GM12878 (cell line): ENCODE measurements around the gene MACROD2. TPM values are rescaled to one million over a fixed set of nuclear protein-coding genes. Genes with fewer than 3 reads are reported as not detected.

Source experiments
- BHLHE40 ChIP-seq, 2 experiments: fragments of 450-650 bp in 1 of 2; IDR thresholded peaks; 2 replicates each; pipeline ENCODE4 v1.6.1; 2011 to 2017; ENCODE audit warnings: low read depth in 2 of 2, borderline replicate concordance in 1 of 2, improper control_type of control experiment in 1 of 2, low read length in 1 of 2, mild to moderate bottlenecking in 1 of 2
- CBFB ChIP-seq: IDR thresholded peaks from 2 replicates; pipeline ENCODE4 v1.6.1; 2016; ENCODE audit warnings: antibody characterized with exemption, low read depth
- DPF2 ChIP-seq: fragments of 450-650 bp; IDR thresholded peaks from 2 replicates; pipeline ENCODE4 v1.6.1; 2017; ENCODE audit warnings: mild to moderate bottlenecking
- EED ChIP-seq: sonication (generic); IDR thresholded peaks from 2 replicates; pipeline ENCODE4 v1.6.1; 2016; ENCODE audit warnings: antibody characterized with exemption, low read depth
- HDGF ChIP-seq: fragments of 450-650 bp; IDR thresholded peaks from 2 replicates; pipeline ENCODE4 v1.6.1; 2016; ENCODE audit warnings: antibody characterized with exemption
- KDM1A ChIP-seq: fragments of 200-600 bp; sonication (generic); IDR thresholded peaks from 2 replicates; pipeline ENCODE4 v1.6.1; 2016; ENCODE audit warnings: borderline replicate concordance
- KLF5 ChIP-seq: fragments of 450-650 bp; IDR thresholded peaks from 2 replicates; pipeline ENCODE4 v1.6.1; 2014; ENCODE audit warnings: mild to moderate bottlenecking; ENCODE audit not compliant: partially characterized antibody
- MEF2B ChIP-seq: fragments of 450-650 bp; IDR thresholded peaks from 2 replicates; pipeline ENCODE4 v1.6.1; 2018; ENCODE audit warnings: mild to moderate bottlenecking, moderate library complexity; ENCODE audit not compliant: partially characterized antibody, poor library complexity, severe bottlenecking
- MXI1 ChIP-seq: fragments of 150-350 bp; IDR thresholded peaks from 2 replicates; pipeline ENCODE4 v1.6.1; 2011; ENCODE audit warnings: low read depth, mild to moderate bottlenecking, inconsistent platforms, low read length, improper control_type of control experiment
- PAX8 ChIP-seq: fragments of 450-650 bp; IDR thresholded peaks from 2 replicates; pipeline ENCODE4 v1.6.1; 2017; ENCODE audit warnings: mild to moderate bottlenecking, moderate library complexity
- POLR2AphosphoS5 ChIP-seq: IDR thresholded peaks from 2 replicates; pipeline ENCODE4 v1.6.1; 2011; ENCODE audit warnings: mild to moderate bottlenecking, low read length, inconsistent platforms
- RAD51 ChIP-seq: fragments of 450-650 bp; IDR thresholded peaks from 2 replicates; pipeline ENCODE4 v1.6.1; 2016; ENCODE audit warnings: moderate library complexity, mild to moderate bottlenecking, inconsistent platforms
- SREBF1 ChIP-seq: IDR thresholded peaks from 2 replicates; pipeline ENCODE4 v1.6.1; 2012; ENCODE audit warnings: mild to moderate bottlenecking, low read length
- SREBF2 ChIP-seq: IDR thresholded peaks from 2 replicates; pipeline ENCODE4 v1.6.1; 2012; ENCODE audit warnings: mild to moderate bottlenecking, low read length
- USF1 ChIP-seq: IDR thresholded peaks from 2 replicates; pipeline ENCODE4 v1.6.1; 2011; ENCODE audit warnings: borderline replicate concordance, low read depth, mild to moderate bottlenecking, moderate library complexity, mixed read lengths, low read length; ENCODE audit not compliant: insufficient read depth; ENCODE audit errors: extremely low read length
- ZBTB11 ChIP-seq: fragments of 450-650 bp; formaldehyde crosslinking; IDR thresholded peaks from 2 replicates; pipeline ENCODE4 v1.5.0; 2022; ENCODE audit warnings: mild to moderate bottlenecking, missing genetic modification characterization
- ZNF207 ChIP-seq: fragments of 450-650 bp; IDR thresholded peaks from 2 replicates; pipeline ENCODE4 v1.6.1; 2014; ENCODE audit warnings: antibody characterized with exemption, mild to moderate bottlenecking, borderline replicate concordance
- polyA plus RNA-seq, 11 experiments: library from polyadenylated mRNA; depleted of rRNA in 4 of 11; unstranded in 6 of 11; stranded (reverse) in 5 of 11; fragments of >200 nt; fragmentation: Nextera tagmentation in 4 of 11; fragmentation: Illumina TruSeq in 1 of 11; extraction: Ambion mirVana in 4 of 11; extraction: Trizol in 1 of 11; gene quantifications; 1 replicate in 1 of 11; 2 replicates in 10 of 11; pipeline versions ENCODE4 v1.2.1 to v1.2.3, GENCODE V29; 2011 to 2016; ENCODE audit warnings: inconsistent platforms in 2 of 11, missing spikeins in 2 of 11, low read depth in 1 of 11
- total RNA-seq, 4 experiments: library from RNA; depleted of rRNA in 3 of 4; stranded (reverse); fragments of >200 nt in 3 of 4; fragmentation: Illumina TruSeq in 1 of 4; extraction: Trizol in 1 of 4; gene quantifications; 2 replicates each; pipeline versions ENCODE4 v1.2.1 to v1.2.3, GENCODE V29; 2013 to 2021
- TF ChIP-seq, protein P1 (sequence below): fragments of 450-650 bp; IDR thresholded peaks from 2 replicates; pipeline ENCODE4 v1.6.1; 2016; ENCODE audit warnings: mild to moderate bottlenecking, moderate library complexity, borderline replicate concordance
- TF ChIP-seq, protein P2 (sequence below): fragments of 450-650 bp; IDR thresholded peaks from 2 replicates; pipeline ENCODE4 v1.6.1; 2014; ENCODE audit warnings: mild to moderate bottlenecking
- TF ChIP-seq, protein P3 (sequence below): IDR thresholded peaks from 2 replicates; pipeline ENCODE4 v1.6.1; 2012; ENCODE audit warnings: low read depth, low read length, improper control_type of control experiment

Gene MACROD2
- total and polyA plus RNA-seq, 10 of the 15 experiments (the other 5 are each of a cell fraction or from before 2014, with no cell fraction given): 1.1 to 21.5 (median 2.2) TPM

GRCh38 chr20:15923030-15923776 lies 1927.9 kb downstream of the MACROD2 start (continued):
- TF ChIP-seq CBFB (no peak), DPF2 (peak; percentile 70; the same call in 1 of the 2 replicates), EED (peak; percentile 63; the same call in 1 of the 2 replicates), BHLHE40 (IDR thresholded peaks at IDR 0.05; ENCODE audit: borderline replicate concordance in 1 of 2, low read depth in 2 of 2, low read length in 1 of 2) (peak in 1 of 2 experiments; percentile 45; a peak in 1 of 4 replicates), MXI1 (no peak), HDGF (no peak), ZBTB11 (CRISPR knock-in tag) (no peak), PAX8 (no peak), MEF2B (peak; percentile 83), POLR2AphosphoS5 (no peak), RAD51 (no peak), SREBF1 (no peak), KDM1A (no peak), SREBF2 (no peak), USF1 (no peak), ZNF207 (no peak), KLF5 (no peak)
- TF ChIP-seq, protein P1, sequence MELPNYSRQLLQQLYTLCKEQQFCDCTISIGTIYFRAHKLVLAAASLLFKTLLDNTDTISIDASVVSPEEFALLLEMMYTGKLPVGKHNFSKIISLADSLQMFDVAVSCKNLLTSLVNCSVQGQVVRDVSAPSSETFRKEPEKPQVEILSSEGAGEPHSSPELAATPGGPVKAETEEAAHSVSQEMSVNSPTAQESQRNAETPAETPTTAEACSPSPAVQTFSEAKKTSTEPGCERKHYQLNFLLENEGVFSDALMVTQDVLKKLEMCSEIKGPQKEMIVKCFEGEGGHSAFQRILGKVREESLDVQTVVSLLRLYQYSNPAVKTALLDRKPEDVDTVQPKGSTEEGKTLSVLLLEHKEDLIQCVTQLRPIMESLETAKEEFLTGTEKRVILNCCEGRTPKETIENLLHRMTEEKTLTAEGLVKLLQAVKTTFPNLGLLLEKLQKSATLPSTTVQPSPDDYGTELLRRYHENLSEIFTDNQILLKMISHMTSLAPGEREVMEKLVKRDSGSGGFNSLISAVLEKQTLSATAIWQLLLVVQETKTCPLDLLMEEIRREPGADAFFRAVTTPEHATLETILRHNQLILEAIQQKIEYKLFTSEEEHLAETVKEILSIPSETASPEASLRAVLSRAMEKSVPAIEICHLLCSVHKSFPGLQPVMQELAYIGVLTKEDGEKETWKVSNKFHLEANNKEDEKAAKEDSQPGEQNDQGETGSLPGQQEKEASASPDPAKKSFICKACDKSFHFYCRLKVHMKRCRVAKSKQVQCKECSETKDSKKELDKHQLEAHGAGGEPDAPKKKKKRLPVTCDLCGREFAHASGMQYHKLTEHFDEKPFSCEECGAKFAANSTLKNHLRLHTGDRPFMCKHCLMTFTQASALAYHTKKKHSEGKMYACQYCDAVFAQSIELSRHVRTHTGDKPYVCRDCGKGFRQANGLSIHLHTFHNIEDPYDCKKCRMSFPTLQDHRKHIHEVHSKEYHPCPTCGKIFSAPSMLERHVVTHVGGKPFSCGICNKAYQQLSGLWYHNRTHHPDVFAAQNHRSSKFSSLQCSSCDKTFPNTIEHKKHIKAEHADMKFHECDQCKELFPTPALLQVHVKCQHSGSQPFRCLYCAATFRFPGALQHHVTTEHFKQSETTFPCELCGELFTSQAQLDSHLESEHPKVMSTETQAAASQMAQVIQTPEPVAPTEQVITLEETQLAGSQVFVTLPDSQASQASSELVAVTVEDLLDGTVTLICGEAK: no peak; the same call in 1 of the 2 replicates
- TF ChIP-seq, protein P2, sequence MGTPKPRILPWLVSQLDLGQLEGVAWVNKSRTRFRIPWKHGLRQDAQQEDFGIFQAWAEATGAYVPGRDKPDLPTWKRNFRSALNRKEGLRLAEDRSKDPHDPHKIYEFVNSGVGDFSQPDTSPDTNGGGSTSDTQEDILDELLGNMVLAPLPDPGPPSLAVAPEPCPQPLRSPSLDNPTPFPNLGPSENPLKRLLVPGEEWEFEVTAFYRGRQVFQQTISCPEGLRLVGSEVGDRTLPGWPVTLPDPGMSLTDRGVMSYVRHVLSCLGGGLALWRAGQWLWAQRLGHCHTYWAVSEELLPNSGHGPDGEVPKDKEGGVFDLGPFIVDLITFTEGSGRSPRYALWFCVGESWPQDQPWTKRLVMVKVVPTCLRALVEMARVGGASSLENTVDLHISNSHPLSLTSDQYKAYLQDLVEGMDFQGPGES: no peak
- TF ChIP-seq, protein P3, sequence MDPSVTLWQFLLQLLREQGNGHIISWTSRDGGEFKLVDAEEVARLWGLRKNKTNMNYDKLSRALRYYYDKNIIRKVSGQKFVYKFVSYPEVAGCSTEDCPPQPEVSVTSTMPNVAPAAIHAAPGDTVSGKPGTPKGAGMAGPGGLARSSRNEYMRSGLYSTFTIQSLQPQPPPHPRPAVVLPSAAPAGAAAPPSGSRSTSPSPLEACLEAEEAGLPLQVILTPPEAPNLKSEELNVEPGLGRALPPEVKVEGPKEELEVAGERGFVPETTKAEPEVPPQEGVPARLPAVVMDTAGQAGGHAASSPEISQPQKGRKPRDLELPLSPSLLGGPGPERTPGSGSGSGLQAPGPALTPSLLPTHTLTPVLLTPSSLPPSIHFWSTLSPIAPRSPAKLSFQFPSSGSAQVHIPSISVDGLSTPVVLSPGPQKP: no peak
